GM12878 (cell line): ENCODE data around the gene BICC1. TPM values are rescaled to one million over a fixed set of nuclear protein-coding genes. Genes with fewer than 3 reads are reported as not detected.

Experiments used
- ATAC-seq: fragments of 200-7000 bp; cut with Tn5 transposase; 3 replicates; pipeline ENCODE4 v1.9.1; 2020; ENCODE audit warnings: mild to moderate bottlenecking, moderate library complexity
- BruUV-seq: library from RNA; stranded (reverse); fragments of 400-500 nt; replicated peaks from 2 replicates; lab custom pipeline; 2021; lab: Mats Ljungman, UMichigan
- CTCF ChIA-PET: fragments of 300-600 bp; sonication (Branson Sonifier 250); formaldehyde crosslinking; extraction: SDS; loops from one replicate; lab custom pipeline; 2021; ENCODE audit warnings: inconsistent platforms; lab: Yijun Ruan, JAX
- POLR2A ChIA-PET: fragments of 350-600 bp; formaldehyde crosslinking; extraction: SDS; loops from one replicate; lab custom pipeline; 2021; ENCODE audit warnings: inconsistent platforms; lab: Charles Lee
- RAD21 ChIA-PET: fragments of 300-600 bp; sonication (Branson Sonifier 250); formaldehyde crosslinking; loops from one replicate; lab custom pipeline; 2023; ENCODE audit warnings: antibody characterized with exemption; ENCODE audit not compliant: unreplicated experiment; lab: Charles Lee
- SMC1A ChIA-PET: fragments of 300-600 bp; sonication (Branson Sonifier 250); formaldehyde crosslinking; loops from one replicate; lab custom pipeline; 2023; ENCODE audit not compliant: unreplicated experiment, uncharacterized antibody; lab: Charles Lee
- DNase-seq: peaks from one replicate; pipeline ENCODE4 v3.0.0-alpha.2; 2011; ENCODE audit warnings: low read depth, low spot score
- FAIRE-seq: peaks from 3 replicates; lab custom pipeline; 2011; peaks lifted over from hg19 to GRCh38; lab: Jason Lieb, UNC
- H2AFZ ChIP-seq: 2 replicates; pipeline ENCODE4 v1.6.0; 2011; ENCODE audit warnings: low read depth, low read length, control low read depth; ENCODE audit not compliant: control insufficient read depth
- H3K27ac ChIP-seq: 2 replicates; pipeline ENCODE4 v1.5.1; 2011; ENCODE audit warnings: control low read depth; ENCODE audit not compliant: control insufficient read depth, insufficient read depth
- H3K27me3 ChIP-seq, 2 experiments: replicated peaks in 1 of 2; 2 replicates each; pipeline versions ENCODE4 v1.6.0 to v1.6.1; 2011; ENCODE audit warnings: low read length in 1 of 2; ENCODE audit not compliant: control insufficient read depth in 2 of 2, insufficient read depth in 2 of 2
- H3K36me3 ChIP-seq, 2 experiments: 2 replicates each; pipeline ENCODE4 v1.5.1; 2011; ENCODE audit warnings: low read length in 1 of 2; ENCODE audit not compliant: control insufficient read depth in 2 of 2, insufficient read depth in 2 of 2
- H3K4me1 ChIP-seq: 2 replicates; pipeline ENCODE4 v1.6.1; 2011; ENCODE audit warnings: mild to moderate bottlenecking, low read length, moderate library complexity, mixed read lengths; ENCODE audit not compliant: control insufficient read depth, insufficient read depth
- H3K4me2 ChIP-seq: 2 replicates; pipeline ENCODE4 v1.6.0; 2011; ENCODE audit warnings: control low read depth; ENCODE audit not compliant: control insufficient read depth, insufficient read depth
- H3K4me3 ChIP-seq: fragments of 200-600 bp; sonication (generic); 2 replicates; pipeline ENCODE4 v1.5.1; 2016
- H3K79me2 ChIP-seq: 2 replicates; pipeline ENCODE4 v1.6.0; 2011; ENCODE audit warnings: low read length; ENCODE audit not compliant: control insufficient read depth, insufficient read depth
- H3K9ac ChIP-seq: 2 replicates; pipeline ENCODE4 v1.8.0; 2011; ENCODE audit warnings: low read length, control low read depth, mixed read lengths; ENCODE audit not compliant: control insufficient read depth, insufficient read depth
- H3K9me3 ChIP-seq: replicated peaks from 3 replicates; pipeline ENCODE4 v1.5.1; 2011; ENCODE audit warnings: mild to moderate bottlenecking, low read length; ENCODE audit not compliant: control insufficient read depth, insufficient read depth
- H4K20me1 ChIP-seq: 2 replicates; pipeline ENCODE4 v1.6.0; 2011; ENCODE audit not compliant: control insufficient read depth, insufficient read depth
- CBX5 ChIP-seq: sonication (generic); IDR thresholded peaks from 2 replicates; pipeline ENCODE4 v1.6.1; 2016; ENCODE audit warnings: low read depth, moderate library complexity, mild to moderate bottlenecking, inconsistent platforms
- CHD1 ChIP-seq: IDR thresholded peaks from 2 replicates; pipeline ENCODE4 v1.6.1; 2012; ENCODE audit warnings: low read depth, low read length, improper control_type of control experiment
- CHD2 ChIP-seq: IDR thresholded peaks from 2 replicates; pipeline ENCODE4 v1.6.1; 2011; ENCODE audit warnings: low read depth, low read length, improper control_type of control experiment, borderline replicate concordance
- CTCF ChIP-seq, 3 experiments: IDR thresholded peaks in 2 of 3; conservative IDR thresholded peaks in 1 of 3; 2 replicates each; pipeline ENCODE4 v1.5.1; 2011; ENCODE audit warnings: low read depth in 3 of 3, low read length in 3 of 3, mild to moderate bottlenecking in 3 of 3, control low read depth in 2 of 3, moderate library complexity in 2 of 3, inconsistent platforms in 1 of 3, mixed read lengths in 1 of 3; ENCODE audit not compliant: control insufficient read depth in 2 of 3, insufficient read depth in 1 of 3; ENCODE audit errors: extremely low read depth in 1 of 3
- FOS ChIP-seq: IDR thresholded peaks from 3 replicates; pipeline ENCODE4 v1.6.1; 2011; ENCODE audit warnings: borderline replicate concordance; ENCODE audit not compliant: insufficient read length; ENCODE audit errors: extremely low read depth
- HDAC6 ChIP-seq: fragments of 200-600 bp; sonication (generic); IDR thresholded peaks from one replicate; pipeline ENCODE4 v1.8.0; 2017; ENCODE audit warnings: antibody characterized with exemption; ENCODE audit not compliant: unreplicated experiment
- HDGF ChIP-seq: fragments of 450-650 bp; IDR thresholded peaks from 2 replicates; pipeline ENCODE4 v1.6.1; 2016; ENCODE audit warnings: antibody characterized with exemption
- IKZF2 ChIP-seq, 2 experiments: fragments of 450-650 bp; IDR thresholded peaks; 2 replicates each; pipeline ENCODE4 v1.6.1; 2017; ENCODE audit warnings: mild to moderate bottlenecking in 2 of 2, moderate library complexity in 2 of 2
- NFYB ChIP-seq: IDR thresholded peaks from 2 replicates; pipeline ENCODE4 v1.6.1; 2011; ENCODE audit warnings: low read depth, mild to moderate bottlenecking, low read length, improper control_type of control experiment, moderate library complexity; ENCODE audit not compliant: insufficient read depth
- NKRF ChIP-seq: fragments of 450-650 bp; conservative IDR thresholded peaks from 2 replicates; pipeline ENCODE4 v1.6.1; 2017; ENCODE audit warnings: mild to moderate bottlenecking, moderate library complexity
- POLR2AphosphoS2 ChIP-seq: IDR thresholded peaks from 2 replicates; pipeline ENCODE4 v1.6.1; 2011; ENCODE audit warnings: low read depth, mild to moderate bottlenecking, low read length, improper control_type of control experiment, moderate library complexity
- SMAD1 ChIP-seq: fragments of 450-650 bp; IDR thresholded peaks from 2 replicates; pipeline ENCODE4 v1.6.1; 2018; ENCODE audit warnings: mild to moderate bottlenecking, low read depth; ENCODE audit not compliant: partially characterized antibody
- SMARCA5 ChIP-seq: fragments of 450-650 bp; IDR thresholded peaks from 2 replicates; pipeline ENCODE4 v1.6.1; 2017; ENCODE audit warnings: mild to moderate bottlenecking
- SMC3 ChIP-seq: IDR thresholded peaks from 2 replicates; pipeline ENCODE4 v1.6.1; 2011; ENCODE audit warnings: low read length, improper control_type of control experiment, borderline replicate concordance
- STAT1 ChIP-seq: fragments of 450-650 bp; conservative IDR thresholded peaks from 2 replicates; pipeline ENCODE4 v1.6.1; 2014; ENCODE audit warnings: antibody characterized with exemption, mild to moderate bottlenecking
- TAF1 ChIP-seq: IDR thresholded peaks from 2 replicates; pipeline ENCODE4 v1.6.1; 2011; ENCODE audit warnings: mild to moderate bottlenecking, low read depth, low read length, borderline replicate concordance
- ZNF217 ChIP-seq: fragments of 450-650 bp; IDR thresholded peaks from 2 replicates; pipeline ENCODE4 v1.6.1; 2017; ENCODE audit warnings: antibody characterized with exemption, mild to moderate bottlenecking
- ZNF274 ChIP-seq: IDR thresholded peaks from one replicate; pipeline ENCODE4 v1.8.0; 2011; ENCODE audit not compliant: insufficient read length, insufficient read depth
- WGBS: methylation state at CpG from one replicate; pipeline ENCODE4 v1.1.6; 2016; ENCODE audit warnings: low lambda C conversion rate; ENCODE audit not compliant: insufficient replicate concordance, insufficient coverage; ENCODE audit errors: missing lambda C conversion rate; 5-methylcytosine and 5-hydroxymethylcytosine counted together
- in situ Hi-C: fragments of 300-500 bp; cut with MboI; formaldehyde crosslinking; loops from 9 replicates; pipeline ENCODE4 v1.14.3; 2018; ENCODE audit warnings: mixed read lengths
- intact Hi-C: fragments of 100-400 bp; cut with micrococcal nuclease; formaldehyde crosslinking; loops from one replicate; pipeline ENCODE4 v1.14.2; 2022; ENCODE audit not compliant: unreplicated experiment
- polyA plus RNA-seq, 11 experiments: library from polyadenylated mRNA; depleted of rRNA in 4 of 11; unstranded in 6 of 11; stranded (reverse) in 5 of 11; fragments of >200 nt; fragmentation: Nextera tagmentation in 4 of 11; fragmentation: Illumina TruSeq in 1 of 11; extraction: Ambion mirVana in 4 of 11; extraction: Trizol in 1 of 11; gene quantifications; 1 replicate in 1 of 11; 2 replicates in 10 of 11; pipeline versions ENCODE4 v1.2.1 to v1.2.3, GENCODE V29; 2011 to 2016; ENCODE audit warnings: inconsistent platforms in 2 of 11, missing spikeins in 2 of 11, low read depth in 1 of 11
- total RNA-seq, 4 experiments: library from RNA; depleted of rRNA in 3 of 4; stranded (reverse); fragments of >200 nt in 3 of 4; fragmentation: Illumina TruSeq in 1 of 4; extraction: Trizol in 1 of 4; gene quantifications; 2 replicates each; pipeline versions ENCODE4 v1.2.1 to v1.2.3, GENCODE V29; 2013 to 2021

Gene BICC1
- total and polyA plus RNA-seq, 10 of the 15 experiments (the other 5 are each of a cell fraction or from before 2014, with no cell fraction given) = 0.01 to 0.10 (median 0.04) TPM; not detected in 5

GRCh38 chr10:58660575-58661255 is 148.0 kb downstream of the BICC1 start:
- no peak overlapping the region for H3K9ac ChIP-seq
- WGBS = 3% methylated on average over 5 of the region's 5 CpGs
- BruUV-seq = no TSS peak
- POLR2A ChIA-PET = no interaction called here
- no peak overlapping the region for H3K27ac ChIP-seq
- H4K20me1 ChIP-seq = no peaks in the 10 kb centered on the region
- no peaks in the 10 kb centered on the region for H3K4me1 ChIP-seq
- H3K79me2 ChIP-seq = no peaks in the 10 kb centered on the region
- no peak overlapping the region for H2AFZ ChIP-seq
- FAIRE-seq (no peak), DNase-seq (no peak), ATAC-seq (no peak)
- no peaks in the 10 kb centered on the region for H3K27me3 ChIP-seq
- CTCF ChIA-PET = no interaction called here
- no peaks in the 10 kb centered on the region for H3K36me3 ChIP-seq
- SMC1A ChIA-PET = interaction anchor here (1.1 kb wide), 1 partner anchor 10 kb away, joined by 3 read pairs; no protein-coding TSS in a partner anchor
- intact Hi-C loops (no loop called here), in situ Hi-C loops (no loop called here)
- H3K9me3 ChIP-seq = no peaks in the 10 kb centered on the region
- H3K4me2 ChIP-seq = no peak overlapping the region
- RAD21 ChIA-PET = no interaction called here
- TF ChIP-seq SMC3 (no peak), FOS (no peak), NFYB (no peak), POLR2AphosphoS2 (no peak), SMAD1 (no peak), HDAC6 (no peak), STAT1 (no peak), HDGF (no peak), CTCF (IDR thresholded peaks at IDR 0.05 in 2 of 3, conservative IDR thresholded peaks at IDR 0.05 in 1 of 3; ENCODE audit: control insufficient read depth in 2 of 3, extremely low read depth in 1 of 3, insufficient read depth in 1 of 3, low read depth in 3 of 3, low read length in 3 of 3) (no peak), ZNF274 (no peak), ZNF217 (no peak), IKZF2 (IDR thresholded peaks at IDR 0.05) (no peak), CBX5 (no peak), CHD2 (no peak), SMARCA5 (no peak), NKRF (no peak), CHD1 (no peak), TAF1 (no peak)
- H3K4me3 ChIP-seq = no peak overlapping the region
